GM12878 (cell line): ENCODE measurements around the gene DNAJA2. TPM values are rescaled to one million over a fixed set of nuclear protein-coding genes. Genes with fewer than 3 reads are reported as not detected.

Experiments used
- ATAC-seq: fragments of 200-7000 bp; cut with Tn5 transposase; 3 replicates; pipeline ENCODE4 v1.9.1; 2020; ENCODE audit warnings: mild to moderate bottlenecking, moderate library complexity
- BruUV-seq: library from RNA; stranded (reverse); fragments of 400-500 nt; replicated peaks from 2 replicates; lab custom pipeline; 2021; lab: Mats Ljungman, UMichigan
- CTCF ChIA-PET: fragments of 300-600 bp; sonication (Branson Sonifier 250); formaldehyde crosslinking; extraction: SDS; loops from one replicate; lab custom pipeline; 2021; ENCODE audit warnings: inconsistent platforms; lab: Yijun Ruan, JAX
- POLR2A ChIA-PET: fragments of 350-600 bp; formaldehyde crosslinking; extraction: SDS; loops from one replicate; lab custom pipeline; 2021; ENCODE audit warnings: inconsistent platforms; lab: Charles Lee
- RAD21 ChIA-PET: fragments of 300-600 bp; sonication (Branson Sonifier 250); formaldehyde crosslinking; loops from one replicate; lab custom pipeline; 2023; ENCODE audit warnings: antibody characterized with exemption; ENCODE audit not compliant: unreplicated experiment; lab: Charles Lee
- SMC1A ChIA-PET: fragments of 300-600 bp; sonication (Branson Sonifier 250); formaldehyde crosslinking; loops from one replicate; lab custom pipeline; 2023; ENCODE audit not compliant: unreplicated experiment, uncharacterized antibody; lab: Charles Lee
- DNase-seq: peaks from one replicate; pipeline ENCODE4 v3.0.0-alpha.2; 2011; ENCODE audit warnings: low read depth, low spot score
- FAIRE-seq: peaks from 3 replicates; lab custom pipeline; 2011; peaks lifted over from hg19 to GRCh38; lab: Jason Lieb, UNC
- H2AFZ ChIP-seq: 2 replicates; pipeline ENCODE4 v1.6.0; 2011; ENCODE audit warnings: low read depth, low read length, control low read depth; ENCODE audit not compliant: control insufficient read depth
- H3K27ac ChIP-seq: 2 replicates; pipeline ENCODE4 v1.5.1; 2011; ENCODE audit warnings: control low read depth; ENCODE audit not compliant: control insufficient read depth, insufficient read depth
- H3K27me3 ChIP-seq, 2 experiments: replicated peaks in 1 of 2; 2 replicates each; pipeline versions ENCODE4 v1.6.0 to v1.6.1; 2011; ENCODE audit warnings: low read length in 1 of 2; ENCODE audit not compliant: control insufficient read depth in 2 of 2, insufficient read depth in 2 of 2
- H3K36me3 ChIP-seq, 2 experiments: 2 replicates each; pipeline ENCODE4 v1.5.1; 2011; ENCODE audit warnings: low read length in 1 of 2; ENCODE audit not compliant: control insufficient read depth in 2 of 2, insufficient read depth in 2 of 2
- H3K4me1 ChIP-seq: 2 replicates; pipeline ENCODE4 v1.6.1; 2011; ENCODE audit warnings: mild to moderate bottlenecking, low read length, moderate library complexity, mixed read lengths; ENCODE audit not compliant: control insufficient read depth, insufficient read depth
- H3K4me2 ChIP-seq: 2 replicates; pipeline ENCODE4 v1.6.0; 2011; ENCODE audit warnings: control low read depth; ENCODE audit not compliant: control insufficient read depth, insufficient read depth
- H3K4me3 ChIP-seq: fragments of 200-600 bp; sonication (generic); 2 replicates; pipeline ENCODE4 v1.5.1; 2016
- H3K79me2 ChIP-seq: 2 replicates; pipeline ENCODE4 v1.6.0; 2011; ENCODE audit warnings: low read length; ENCODE audit not compliant: control insufficient read depth, insufficient read depth
- H3K9ac ChIP-seq: 2 replicates; pipeline ENCODE4 v1.8.0; 2011; ENCODE audit warnings: low read length, control low read depth, mixed read lengths; ENCODE audit not compliant: control insufficient read depth, insufficient read depth
- H3K9me3 ChIP-seq: replicated peaks from 3 replicates; pipeline ENCODE4 v1.5.1; 2011; ENCODE audit warnings: mild to moderate bottlenecking, low read length; ENCODE audit not compliant: control insufficient read depth, insufficient read depth
- H4K20me1 ChIP-seq: 2 replicates; pipeline ENCODE4 v1.6.0; 2011; ENCODE audit not compliant: control insufficient read depth, insufficient read depth
- ESRRA ChIP-seq: IDR thresholded peaks from 2 replicates; pipeline ENCODE4 v1.6.1; 2012; ENCODE audit warnings: mild to moderate bottlenecking, low read length, improper control_type of control experiment
- GATAD2B ChIP-seq: fragments of 450-650 bp; conservative IDR thresholded peaks from 2 replicates; pipeline ENCODE4 v1.6.1; 2017; ENCODE audit warnings: low read depth, mild to moderate bottlenecking, moderate library complexity
- HCFC1 ChIP-seq: fragments of 150-350 bp; IDR thresholded peaks from 2 replicates; pipeline ENCODE4 v1.6.1; 2014; ENCODE audit warnings: low read length
- JUND ChIP-seq: IDR thresholded peaks from 2 replicates; pipeline ENCODE4 v1.6.1; 2012; ENCODE audit warnings: low read depth, mild to moderate bottlenecking, low read length, improper control_type of control experiment, moderate library complexity
- MTA2 ChIP-seq: fragments of 450-650 bp; IDR thresholded peaks from 2 replicates; pipeline ENCODE4 v1.6.1; 2016; ENCODE audit warnings: low read depth, mild to moderate bottlenecking, moderate library complexity
- PAX8 ChIP-seq: fragments of 450-650 bp; IDR thresholded peaks from 2 replicates; pipeline ENCODE4 v1.6.1; 2017; ENCODE audit warnings: mild to moderate bottlenecking, moderate library complexity
- PML ChIP-seq: IDR thresholded peaks from 2 replicates; pipeline ENCODE4 v1.6.1; 2012; ENCODE audit warnings: low read length, inconsistent platforms
- SP1 ChIP-seq: IDR thresholded peaks from one replicate; pipeline ENCODE4 v1.6.1; 2011; ENCODE audit warnings: low read depth, low read length
- STAT1 ChIP-seq: fragments of 450-650 bp; conservative IDR thresholded peaks from 2 replicates; pipeline ENCODE4 v1.6.1; 2014; ENCODE audit warnings: antibody characterized with exemption, mild to moderate bottlenecking
- ZNF274 ChIP-seq: IDR thresholded peaks from one replicate; pipeline ENCODE4 v1.8.0; 2011; ENCODE audit not compliant: insufficient read length, insufficient read depth
- WGBS: methylation state at CpG from one replicate; pipeline ENCODE4 v1.1.6; 2016; ENCODE audit warnings: low lambda C conversion rate; ENCODE audit not compliant: insufficient replicate concordance, insufficient coverage; ENCODE audit errors: missing lambda C conversion rate; 5-methylcytosine and 5-hydroxymethylcytosine counted together
- in situ Hi-C: fragments of 300-500 bp; cut with MboI; formaldehyde crosslinking; loops from 9 replicates; pipeline ENCODE4 v1.14.3; 2018; ENCODE audit warnings: mixed read lengths
- intact Hi-C: fragments of 100-400 bp; cut with micrococcal nuclease; formaldehyde crosslinking; loops from one replicate; pipeline ENCODE4 v1.14.2; 2022; ENCODE audit not compliant: unreplicated experiment
- polyA plus RNA-seq, 11 experiments: library from polyadenylated mRNA; depleted of rRNA in 4 of 11; unstranded in 6 of 11; stranded (reverse) in 5 of 11; fragments of >200 nt; fragmentation: Nextera tagmentation in 4 of 11; fragmentation: Illumina TruSeq in 1 of 11; extraction: Ambion mirVana in 4 of 11; extraction: Trizol in 1 of 11; gene quantifications; 1 replicate in 1 of 11; 2 replicates in 10 of 11; pipeline versions ENCODE4 v1.2.1 to v1.2.3, GENCODE V29; 2011 to 2016; ENCODE audit warnings: inconsistent platforms in 2 of 11, missing spikeins in 2 of 11, low read depth in 1 of 11
- total RNA-seq, 4 experiments: library from RNA; depleted of rRNA in 3 of 4; stranded (reverse); fragments of >200 nt in 3 of 4; fragmentation: Illumina TruSeq in 1 of 4; extraction: Trizol in 1 of 4; gene quantifications; 2 replicates each; pipeline versions ENCODE4 v1.2.1 to v1.2.3, GENCODE V29; 2013 to 2021
- TF ChIP-seq, protein P1 (sequence below): fragments of 450-650 bp; IDR thresholded peaks from 2 replicates; pipeline ENCODE4 v1.6.1; 2014; ENCODE audit warnings: mild to moderate bottlenecking
- TF ChIP-seq, protein P2 (sequence below): IDR thresholded peaks from 2 replicates; pipeline ENCODE4 v1.6.1; 2011; ENCODE audit warnings: low read depth, mild to moderate bottlenecking, low read length, moderate library complexity, borderline replicate concordance; ENCODE audit errors: extremely low read depth
- TF ChIP-seq, protein P3 (sequence below): IDR thresholded peaks from 2 replicates; pipeline ENCODE4 v1.6.1; 2011; ENCODE audit warnings: mild to moderate bottlenecking, low read depth, low read length, moderate library complexity; ENCODE audit not compliant: insufficient replicate concordance

The DNAJA2 gene
- total and polyA plus RNA-seq, 10 of the 15 experiments (the other 5 are each of a cell fraction or from before 2014, with no cell fraction given) = 26.2 to 96.4 (median 58.1) TPM

GRCh38 chr16:47008174-47008573, 34.7 kb upstream of the DNAJA2 start:
- 85% methylated on average over 4 of the region's 4 CpGs for WGBS
- intact Hi-C loops (no loop called here), in situ Hi-C loops (no loop called here)
- Histone ChIP-seq H3K4me1 (peaks cover 4% of the 10 kb centered on the region; the same call in 1 of the 2 replicates), H3K27ac (no peak overlapping the region), H3K9ac (no peak overlapping the region), H3K79me2 (no peaks in the 10 kb centered on the region), H3K4me3 (no peak overlapping the region), H4K20me1 (no peaks in the 10 kb centered on the region), H3K9me3 (no peaks in the 10 kb centered on the region), H3K36me3 (no peaks in the 10 kb centered on the region), H2AFZ (no peak overlapping the region), H3K27me3 (no peaks in the 10 kb centered on the region), H3K4me2 (no peak overlapping the region)
- DNase-seq = no peak
- ChIA-PET POLR2A (interaction anchor here (0.6 kb wide), 1 partner anchor 456 kb away, joined by 5 read pairs; no protein-coding TSS in a partner anchor), RAD21 (interaction anchor here (0.6 kb wide), 1 partner anchor 1150 kb away, joined by 3 read pairs; no protein-coding TSS in a partner anchor), CTCF (no interaction called here), SMC1A (interaction anchor here (1.4 kb wide), 1 partner anchor 21 kb away, joined by 3 read pairs; no protein-coding TSS in a partner anchor)
- BruUV-seq = no TSS peak
- no peak for FAIRE-seq
- no peak for ATAC-seq
- TF ChIP-seq, protein P1, sequence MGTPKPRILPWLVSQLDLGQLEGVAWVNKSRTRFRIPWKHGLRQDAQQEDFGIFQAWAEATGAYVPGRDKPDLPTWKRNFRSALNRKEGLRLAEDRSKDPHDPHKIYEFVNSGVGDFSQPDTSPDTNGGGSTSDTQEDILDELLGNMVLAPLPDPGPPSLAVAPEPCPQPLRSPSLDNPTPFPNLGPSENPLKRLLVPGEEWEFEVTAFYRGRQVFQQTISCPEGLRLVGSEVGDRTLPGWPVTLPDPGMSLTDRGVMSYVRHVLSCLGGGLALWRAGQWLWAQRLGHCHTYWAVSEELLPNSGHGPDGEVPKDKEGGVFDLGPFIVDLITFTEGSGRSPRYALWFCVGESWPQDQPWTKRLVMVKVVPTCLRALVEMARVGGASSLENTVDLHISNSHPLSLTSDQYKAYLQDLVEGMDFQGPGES = no peak
- no peak for TF ChIP-seq PML
- TF ChIP-seq STAT1 = no peak
- TF ChIP-seq HCFC1 = no peak
- TF ChIP-seq GATAD2B = no peak
- no peak for TF ChIP-seq JUND
- no peak for TF ChIP-seq ESRRA
- TF ChIP-seq, protein P2, sequence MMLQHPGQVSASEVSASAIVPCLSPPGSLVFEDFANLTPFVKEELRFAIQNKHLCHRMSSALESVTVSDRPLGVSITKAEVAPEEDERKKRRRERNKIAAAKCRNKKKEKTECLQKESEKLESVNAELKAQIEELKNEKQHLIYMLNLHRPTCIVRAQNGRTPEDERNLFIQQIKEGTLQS = no peak
- TF ChIP-seq ZNF274 = no peak
- no peak for TF ChIP-seq PAX8
- no peak for TF ChIP-seq MTA2
- no peak for TF ChIP-seq SP1
- TF ChIP-seq, protein P3, sequence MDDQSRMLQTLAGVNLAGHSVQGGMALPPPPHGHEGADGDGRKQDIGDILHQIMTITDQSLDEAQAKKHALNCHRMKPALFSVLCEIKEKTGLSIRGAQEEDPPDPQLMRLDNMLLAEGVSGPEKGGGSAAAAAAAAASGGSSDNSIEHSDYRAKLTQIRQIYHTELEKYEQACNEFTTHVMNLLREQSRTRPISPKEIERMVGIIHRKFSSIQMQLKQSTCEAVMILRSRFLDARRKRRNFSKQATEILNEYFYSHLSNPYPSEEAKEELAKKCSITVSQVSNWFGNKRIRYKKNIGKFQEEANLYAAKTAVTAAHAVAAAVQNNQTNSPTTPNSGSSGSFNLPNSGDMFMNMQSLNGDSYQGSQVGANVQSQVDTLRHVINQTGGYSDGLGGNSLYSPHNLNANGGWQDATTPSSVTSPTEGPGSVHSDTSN = no peak
